Loucy (cell line): ENCODE measurements around the gene CHMP5.

Experiments used
- H2AFZ ChIP-seq: fragments of 200-600 bp; sonication (generic); 2 replicates; pipeline ENCODE4 v1.6.0; 2016; ENCODE audit warnings: antibody characterized with exemption, mild to moderate bottlenecking, low read length, moderate library complexity
- H3F3A ChIP-seq: fragments of 200-600 bp; 2 replicates; pipeline ENCODE4 v1.6.0; 2016; ENCODE audit warnings: antibody characterized with exemption, low read depth, mild to moderate bottlenecking
- H3K27me3 ChIP-seq: fragments of 200-600 bp; sonication (generic); 2 replicates; pipeline ENCODE4 v1.6.1; 2014; ENCODE audit warnings: low read length, mild to moderate bottlenecking; ENCODE audit not compliant: insufficient read depth, poor library complexity, severe bottlenecking
- H3K36me3 ChIP-seq: fragments of 200-600 bp; sonication (generic); 2 replicates; pipeline ENCODE4 v1.6.1; 2016; ENCODE audit warnings: low read length; ENCODE audit not compliant: insufficient read depth
- H3K4me1 ChIP-seq: fragments of 200-600 bp; sonication (generic); 2 replicates; pipeline ENCODE4 v1.5.1; 2014; ENCODE audit warnings: low read length, mild to moderate bottlenecking; ENCODE audit not compliant: insufficient read depth, poor library complexity, severe bottlenecking
- H3K4me2 ChIP-seq: fragments of 200-600 bp; sonication (generic); 2 replicates; pipeline ENCODE4 v1.6.0; 2014; ENCODE audit warnings: antibody characterized with exemption, low read length, low read depth, mild to moderate bottlenecking; ENCODE audit not compliant: poor library complexity, severe bottlenecking
- H3K4me3 ChIP-seq: fragments of 200-600 bp; sonication (generic); 2 replicates; pipeline ENCODE4 v1.5.1; 2014; ENCODE audit warnings: low read length, mild to moderate bottlenecking, mixed read lengths; ENCODE audit not compliant: poor library complexity, severe bottlenecking
- H3K79me2 ChIP-seq: fragments of 200-600 bp; sonication (generic); 2 replicates; pipeline ENCODE4 v1.6.1; 2014; ENCODE audit warnings: low read length; ENCODE audit not compliant: insufficient read depth
- H3K9ac ChIP-seq: fragments of 200-600 bp; sonication (generic); 2 replicates; pipeline ENCODE4 v1.6.0; 2014; ENCODE audit warnings: mild to moderate bottlenecking, low read depth, low read length, moderate library complexity; ENCODE audit not compliant: poor library complexity, severe bottlenecking
- H3K9me2 ChIP-seq: fragments of 200-600 bp; sonication (generic); replicated peaks from 2 replicates; pipeline ENCODE4 v1.6.1; 2016; ENCODE audit warnings: low read depth, low read length, mixed read lengths
- H3K9me3 ChIP-seq: fragments of 200-600 bp; sonication (generic); 2 replicates; pipeline ENCODE4 v1.6.1; 2014; ENCODE audit warnings: mild to moderate bottlenecking, antibody characterized with exemption, low read length, low read depth; ENCODE audit not compliant: insufficient read depth
- H4K20me1 ChIP-seq: fragments of 200-600 bp; sonication (generic); 2 replicates; pipeline ENCODE4 v1.6.0; 2014; ENCODE audit warnings: antibody characterized with exemption, low read length, mild to moderate bottlenecking; ENCODE audit not compliant: insufficient read depth, poor library complexity, severe bottlenecking
- EZH2phosphoT487 ChIP-seq: fragments of 200-600 bp; IDR thresholded peaks from 2 replicates; pipeline ENCODE4 v1.6.1; 2018; ENCODE audit warnings: antibody characterized with exemption, mild to moderate bottlenecking, moderate library complexity, borderline replicate concordance
- TF ChIP-seq, protein P1 (sequence below): fragments of 200-600 bp; sonication (generic); conservative IDR thresholded peaks from 2 replicates; pipeline ENCODE4 v1.5.1; 2014; ENCODE audit warnings: mild to moderate bottlenecking, antibody characterized with exemption, low read length

The CHMP5 gene

DNA sequence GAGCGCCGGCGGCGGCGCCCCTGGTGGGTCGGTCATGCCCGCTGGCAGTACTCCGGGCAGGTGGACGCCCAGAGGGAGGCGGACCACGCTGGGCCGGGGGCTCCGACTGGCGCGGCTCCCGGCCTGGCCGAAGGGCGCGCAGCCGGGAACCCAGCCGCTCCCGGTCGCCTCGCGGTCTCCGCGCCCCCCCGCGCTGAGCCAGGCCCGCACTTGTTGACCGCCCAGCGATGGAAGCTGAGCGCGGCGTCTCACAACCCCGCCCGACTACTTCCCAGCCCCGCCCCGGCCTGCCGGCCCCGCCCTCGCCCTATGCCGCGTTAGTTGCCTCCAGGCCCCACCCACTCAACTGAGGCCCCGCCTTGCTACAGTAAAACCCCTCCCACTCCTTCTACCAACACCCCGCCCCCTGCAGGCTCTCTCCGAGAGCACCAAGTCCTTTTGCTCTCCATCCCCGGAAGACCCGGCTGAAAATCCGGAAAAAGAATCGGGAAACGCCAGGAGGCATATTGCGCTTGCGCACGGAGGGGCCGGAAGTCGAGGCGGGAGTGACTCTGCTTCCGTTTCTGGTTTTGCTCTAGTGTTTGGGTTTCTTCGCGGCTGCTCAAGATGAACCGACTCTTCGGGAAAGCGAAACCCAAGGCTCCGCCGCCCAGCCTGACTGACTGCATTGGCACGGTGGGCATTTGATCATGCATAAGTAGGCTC lies at the start of gene CHMP5, which contains the start of gene BAG1:
Gene CHMP5, plus strand, starts transcription at position 577 of the 705 bp plus-strand sequence. Its CDS starts 30 bp downstream, at position 607.
Gene BAG1, minus strand, starts transcription at position 236 of the 705 bp plus-strand sequence.
- Histone ChIP-seq H3K4me2 (peak within 1 kb of the TSS; percentile 100), H3K4me3 (peak within 1 kb of the TSS; percentile 90), H3K9me2 (no peaks in the 10 kb centered on the region), H2AFZ (peak within 1 kb of the TSS; percentile 78), H3K9ac (peak within 1 kb of the TSS; percentile 96), H3K36me3 (peaks cover 23% of the 10 kb centered on the region), H3K4me1 (peaks cover 55% of the 10 kb centered on the region), H4K20me1 (peaks cover 38% of the 10 kb centered on the region), H3K79me2 (peaks cover 83% of the 10 kb centered on the region), H3K9me3 (no peaks in the 10 kb centered on the region), H3F3A (no peaks in the 10 kb centered on the region), H3K27me3 (peaks cover 8% of the 10 kb centered on the region)
- TF ChIP-seq, protein P1, sequence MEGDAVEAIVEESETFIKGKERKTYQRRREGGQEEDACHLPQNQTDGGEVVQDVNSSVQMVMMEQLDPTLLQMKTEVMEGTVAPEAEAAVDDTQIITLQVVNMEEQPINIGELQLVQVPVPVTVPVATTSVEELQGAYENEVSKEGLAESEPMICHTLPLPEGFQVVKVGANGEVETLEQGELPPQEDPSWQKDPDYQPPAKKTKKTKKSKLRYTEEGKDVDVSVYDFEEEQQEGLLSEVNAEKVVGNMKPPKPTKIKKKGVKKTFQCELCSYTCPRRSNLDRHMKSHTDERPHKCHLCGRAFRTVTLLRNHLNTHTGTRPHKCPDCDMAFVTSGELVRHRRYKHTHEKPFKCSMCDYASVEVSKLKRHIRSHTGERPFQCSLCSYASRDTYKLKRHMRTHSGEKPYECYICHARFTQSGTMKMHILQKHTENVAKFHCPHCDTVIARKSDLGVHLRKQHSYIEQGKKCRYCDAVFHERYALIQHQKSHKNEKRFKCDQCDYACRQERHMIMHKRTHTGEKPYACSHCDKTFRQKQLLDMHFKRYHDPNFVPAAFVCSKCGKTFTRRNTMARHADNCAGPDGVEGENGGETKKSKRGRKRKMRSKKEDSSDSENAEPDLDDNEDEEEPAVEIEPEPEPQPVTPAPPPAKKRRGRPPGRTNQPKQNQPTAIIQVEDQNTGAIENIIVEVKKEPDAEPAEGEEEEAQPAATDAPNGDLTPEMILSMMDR, result peak; percentile 17; the same call in 1 of the 2 replicates
- TF ChIP-seq EZH2phosphoT487, result no peak

GRCh38 chr9:33220681-33221567 lies 43.9 kb upstream of the CHMP5 start:
- H3K79me2 ChIP-seq, result no peaks in the 10 kb centered on the region
- H3K9me2 ChIP-seq, result no peaks in the 10 kb centered on the region
- H3K4me3 ChIP-seq, result no peak overlapping the region
- no peak overlapping the region for H3K4me2 ChIP-seq
- H3K9me3 ChIP-seq, result no peaks in the 10 kb centered on the region
- H2AFZ ChIP-seq, result peak overlapping the region; percentile 70; the same call in 1 of the 2 replicates
- H3K36me3 ChIP-seq, result no peaks in the 10 kb centered on the region
- TF ChIP-seq EZH2phosphoT487, result no peak
- TF ChIP-seq, protein P1, result no peak
- peaks cover 10% of the 10 kb centered on the region for H3K4me1 ChIP-seq
- no peaks in the 10 kb centered on the region for H3F3A ChIP-seq
- no peaks in the 10 kb centered on the region for H3K27me3 ChIP-seq
- H4K20me1 ChIP-seq, result no peaks in the 10 kb centered on the region
- H3K9ac ChIP-seq, result no peak overlapping the region

GRCh38 chr9:33221568-33221884 lies 43.3 kb upstream of the CHMP5 start:
- Histone ChIP-seq H3K4me3 (no peak overlapping the region), H3K4me2 (no peak overlapping the region), H3K79me2 (no peaks in the 10 kb centered on the region), H3K4me1 (peaks cover 10% of the 10 kb centered on the region), H3K9ac (no peak overlapping the region), H2AFZ (peak overlapping the region; percentile 70; the same call in 1 of the 2 replicates), H3K36me3 (no peaks in the 10 kb centered on the region), H3K9me3 (no peaks in the 10 kb centered on the region), H3K9me2 (no peaks in the 10 kb centered on the region), H3K27me3 (no peaks in the 10 kb centered on the region), H4K20me1 (no peaks in the 10 kb centered on the region), H3F3A (no peaks in the 10 kb centered on the region)
- no peak for TF ChIP-seq EZH2phosphoT487
- TF ChIP-seq, protein P1, result no peak
